Peyer's patch (tissue), 4 donors: ENCODE data around the gene CDCP2. TPM values are rescaled to one million over a fixed set of nuclear protein-coding genes. Genes with fewer than 3 reads are reported as not detected.

ENCODE experiments used
- DNase-seq, 3 donors: peaks; one replicate each; pipeline ENCODE4 v3.0.0-alpha.2; 2017 to 2019
- H3K27ac ChIP-seq, 4 donors: fragments of 200-600 bp; sonication (generic); one replicate each; pipeline ENCODE4 v1.5.1; 2016 to 2019
- H3K27me3 ChIP-seq, 2 donors: fragments of 200-600 bp; sonication (generic); one replicate each; pipeline ENCODE4 v1.5.1; 2019
- H3K36me3 ChIP-seq, 3 donors: fragments of 200-600 bp; sonication (generic); one replicate each; pipeline ENCODE4 v1.5.1; 2016 to 2019
- H3K4me1 ChIP-seq, 4 donors: fragments of 200-600 bp; sonication (generic); one replicate each; pipeline ENCODE4 v1.5.1; 2016 to 2019
- H3K4me3 ChIP-seq, 4 donors: fragments of 200-600 bp; sonication (generic); 1 replicate in 3 of 4; 2 replicates in 1 of 4; pipeline ENCODE4 v1.5.1; 2016 to 2019; ENCODE audit warnings: mild to moderate bottlenecking in 1 of 4
- H3K9me3 ChIP-seq, 4 donors: fragments of 200-600 bp; sonication (generic); one replicate each; pipeline ENCODE4 v1.5.1; 2016 to 2019; ENCODE audit warnings: mild to moderate bottlenecking in 1 of 4
- POLR2A ChIP-seq, 2 donors: fragments of 450-650 bp; IDR thresholded peaks; one replicate each; pipeline ENCODE4 v1.5.1; 2017; ENCODE audit warnings: antibody characterized with exemption in 2 of 2, mild to moderate bottlenecking in 2 of 2, moderate library complexity in 2 of 2
- total RNA-seq, 4 donors: library from RNA; depleted of rRNA; stranded (reverse); fragments of >200 nt; gene quantifications; one replicate each; pipeline ENCODE4 v1.1.0, GENCODE V29; 2016
- TF ChIP-seq, protein P1 (sequence below), 6 experiments: fragments of 450-650 bp in 4 of 6; fragments of 200-600 bp in 2 of 6; sonication (generic) in 1 of 6; IDR thresholded peaks; one replicate each; pipeline ENCODE4 v1.5.1; 2017 to 2019; ENCODE audit warnings: antibody characterized with exemption in 6 of 6, mild to moderate bottlenecking in 3 of 6, moderate library complexity in 1 of 6

Gene CDCP2
- total RNA-seq, 4 donors from 2014 or later = not detected

DNA sequence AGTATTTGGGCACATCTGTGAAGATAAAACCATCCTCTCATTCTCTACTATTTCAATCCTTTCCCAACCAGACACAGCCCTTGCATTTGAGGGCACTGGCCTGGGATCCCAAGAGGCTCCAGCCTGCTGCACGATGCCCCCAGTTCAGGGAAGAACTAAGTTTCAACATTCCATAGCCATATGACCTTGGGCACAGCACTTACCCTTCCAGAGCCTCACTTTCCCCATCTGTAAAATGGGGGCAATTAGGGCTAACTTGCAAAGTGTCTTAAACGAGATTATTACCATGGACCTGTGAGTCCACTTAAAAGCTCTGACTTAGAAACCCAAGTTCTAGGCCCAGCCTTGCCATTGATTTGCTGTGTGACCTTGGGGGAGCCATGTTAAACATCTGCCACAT, 22.9 kb downstream of the CDCP2 start:
- H3K27me3 ChIP-seq = no peaks in the 10 kb centered on the region
- H3K27ac ChIP-seq = no peak overlapping the region
- no peak overlapping the region for H3K4me3 ChIP-seq
- no peaks in the 10 kb centered on the region for H3K36me3 ChIP-seq
- H3K4me1 ChIP-seq = no peaks in the 10 kb centered on the region
- TF ChIP-seq, protein P1, sequence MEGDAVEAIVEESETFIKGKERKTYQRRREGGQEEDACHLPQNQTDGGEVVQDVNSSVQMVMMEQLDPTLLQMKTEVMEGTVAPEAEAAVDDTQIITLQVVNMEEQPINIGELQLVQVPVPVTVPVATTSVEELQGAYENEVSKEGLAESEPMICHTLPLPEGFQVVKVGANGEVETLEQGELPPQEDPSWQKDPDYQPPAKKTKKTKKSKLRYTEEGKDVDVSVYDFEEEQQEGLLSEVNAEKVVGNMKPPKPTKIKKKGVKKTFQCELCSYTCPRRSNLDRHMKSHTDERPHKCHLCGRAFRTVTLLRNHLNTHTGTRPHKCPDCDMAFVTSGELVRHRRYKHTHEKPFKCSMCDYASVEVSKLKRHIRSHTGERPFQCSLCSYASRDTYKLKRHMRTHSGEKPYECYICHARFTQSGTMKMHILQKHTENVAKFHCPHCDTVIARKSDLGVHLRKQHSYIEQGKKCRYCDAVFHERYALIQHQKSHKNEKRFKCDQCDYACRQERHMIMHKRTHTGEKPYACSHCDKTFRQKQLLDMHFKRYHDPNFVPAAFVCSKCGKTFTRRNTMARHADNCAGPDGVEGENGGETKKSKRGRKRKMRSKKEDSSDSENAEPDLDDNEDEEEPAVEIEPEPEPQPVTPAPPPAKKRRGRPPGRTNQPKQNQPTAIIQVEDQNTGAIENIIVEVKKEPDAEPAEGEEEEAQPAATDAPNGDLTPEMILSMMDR (IDR thresholded peaks at IDR 0.05) = no peak
- TF ChIP-seq POLR2A (IDR thresholded peaks at IDR 0.05) = no peak
- no peak for DNase-seq
- no peaks in the 10 kb centered on the region for H3K9me3 ChIP-seq

DNA sequence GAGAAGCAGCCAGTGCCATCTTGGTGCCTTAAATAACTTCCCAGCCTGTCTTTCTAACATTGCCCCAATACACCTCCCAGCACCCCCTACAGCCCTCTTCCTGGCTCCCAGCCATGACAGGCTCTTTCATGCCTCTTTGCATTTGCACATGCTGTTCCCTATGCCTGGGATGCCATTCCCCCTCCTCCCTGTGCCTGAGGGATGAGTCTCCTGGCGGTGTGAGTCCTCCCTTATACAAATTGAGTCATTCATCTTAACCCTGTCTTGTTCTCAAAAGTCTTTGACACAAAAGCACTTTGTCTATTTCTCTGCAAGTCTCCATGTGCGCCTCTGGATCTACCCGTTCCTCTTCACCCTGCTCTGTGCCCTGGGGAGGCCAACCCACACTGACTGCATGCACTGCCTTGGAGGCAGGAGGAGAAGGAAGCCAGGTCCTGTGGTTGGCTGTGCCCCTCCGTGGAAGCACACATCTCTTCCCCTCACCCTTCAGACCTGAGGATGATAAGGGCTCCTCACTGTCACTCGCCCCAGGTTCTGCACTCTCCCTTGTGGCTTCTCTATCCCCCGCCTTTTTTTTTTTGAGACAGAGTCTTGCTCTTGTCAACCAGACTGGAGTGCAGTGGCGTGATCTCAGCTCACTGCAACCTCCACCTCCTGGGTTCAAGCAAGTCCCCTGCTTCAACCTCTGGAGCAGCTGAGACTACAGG, 25.1 kb downstream of the CDCP2 start:
- Histone ChIP-seq H3K27ac (no peak overlapping the region), H3K9me3 (no peaks in the 10 kb centered on the region), H3K4me1 (no peaks in the 10 kb centered on the region), H3K4me3 (no peak overlapping the region), H3K36me3 (no peaks in the 10 kb centered on the region), H3K27me3 (no peaks in the 10 kb centered on the region)
- no peak for DNase-seq
- TF ChIP-seq, protein P1 (IDR thresholded peaks at IDR 0.05) = no peak
- no peak for TF ChIP-seq POLR2A (IDR thresholded peaks at IDR 0.05)

DNA sequence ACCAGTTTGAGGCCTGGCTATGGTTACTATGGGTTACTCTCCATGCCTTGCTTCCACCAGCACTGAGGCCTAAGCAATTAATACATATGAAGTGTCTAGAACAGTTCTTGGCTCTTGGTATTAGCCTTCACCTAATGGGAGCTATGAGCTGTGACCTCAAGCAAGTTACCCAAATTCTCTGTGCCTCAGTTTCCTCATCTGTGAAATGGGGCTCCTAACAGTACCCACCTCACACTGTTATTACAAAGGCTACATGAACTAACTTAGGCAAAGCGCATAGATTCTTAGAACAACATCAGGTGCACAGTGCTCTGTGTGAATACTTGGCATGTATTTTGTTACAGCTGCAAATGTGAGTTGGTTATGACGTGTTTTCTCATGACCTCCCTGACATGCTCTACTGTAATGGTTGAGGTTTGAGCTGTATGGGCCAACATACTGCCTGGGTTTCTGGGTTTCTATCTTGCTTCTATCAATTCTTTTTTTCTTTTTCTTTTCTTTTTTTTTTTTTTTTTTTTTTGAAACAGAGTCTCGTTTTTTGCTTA, 26.5 kb downstream of the CDCP2 start:
- no peak for DNase-seq
- Histone ChIP-seq H3K27me3 (no peaks in the 10 kb centered on the region), H3K9me3 (no peaks in the 10 kb centered on the region), H3K4me3 (no peak overlapping the region), H3K4me1 (peaks cover 0 to 10% (median 0%) of the 10 kb centered on the region in 4 donors), H3K27ac (no peak overlapping the region), H3K36me3 (no peaks in the 10 kb centered on the region)
- TF ChIP-seq POLR2A (IDR thresholded peaks at IDR 0.05) = no peak
- TF ChIP-seq, protein P1 (IDR thresholded peaks at IDR 0.05) = no peak

DNA sequence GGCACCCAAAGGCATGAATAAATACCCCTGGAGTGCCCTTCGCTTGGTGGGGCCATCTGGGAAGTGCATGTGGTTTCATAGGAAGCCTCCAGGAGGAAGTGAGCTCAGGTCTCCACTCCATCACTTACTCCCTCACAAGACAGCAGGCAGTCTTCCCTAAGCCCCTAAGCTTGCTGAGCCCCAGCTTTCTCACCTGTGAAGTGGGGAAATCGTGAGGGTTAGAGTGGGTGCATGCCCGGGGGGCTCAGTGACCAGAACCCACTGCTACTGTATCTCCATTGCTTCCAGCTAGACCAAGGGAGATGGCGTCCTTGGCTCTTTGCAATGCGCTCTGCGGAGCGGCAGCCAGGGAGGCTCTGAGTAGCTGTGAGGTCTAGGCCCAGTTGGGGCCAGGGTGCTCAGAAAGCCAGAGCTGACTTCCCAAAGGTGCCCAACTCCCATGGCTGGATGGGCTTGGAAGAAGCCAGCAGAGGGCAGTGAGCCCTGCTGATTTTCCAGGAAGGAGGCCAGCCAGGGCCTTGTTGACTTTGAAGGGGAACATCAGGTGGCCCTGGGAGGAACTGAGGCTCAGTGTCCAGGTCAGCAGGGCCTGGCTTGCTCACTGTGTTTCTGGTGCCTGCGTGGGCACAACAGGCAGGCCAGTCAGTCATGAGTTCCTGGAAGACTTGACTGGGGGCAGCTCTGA, 27.3 kb downstream of the CDCP2 start:
- H3K9me3 ChIP-seq = no peaks in the 10 kb centered on the region
- H3K4me3 ChIP-seq = no peak overlapping the region
- no peaks in the 10 kb centered on the region for H3K27me3 ChIP-seq
- TF ChIP-seq, protein P1 (IDR thresholded peaks at IDR 0.05) = peak in 3 of 6 experiments; percentile 16 to 26 (median 26)
- no peak for TF ChIP-seq POLR2A (IDR thresholded peaks at IDR 0.05)
- H3K36me3 ChIP-seq = no peaks in the 10 kb centered on the region
- no peak overlapping the region for H3K27ac ChIP-seq
- no peak for DNase-seq
- peaks cover 0 to 18% (median 0%) of the 10 kb centered on the region in 4 donors for H3K4me1 ChIP-seq

DNA sequence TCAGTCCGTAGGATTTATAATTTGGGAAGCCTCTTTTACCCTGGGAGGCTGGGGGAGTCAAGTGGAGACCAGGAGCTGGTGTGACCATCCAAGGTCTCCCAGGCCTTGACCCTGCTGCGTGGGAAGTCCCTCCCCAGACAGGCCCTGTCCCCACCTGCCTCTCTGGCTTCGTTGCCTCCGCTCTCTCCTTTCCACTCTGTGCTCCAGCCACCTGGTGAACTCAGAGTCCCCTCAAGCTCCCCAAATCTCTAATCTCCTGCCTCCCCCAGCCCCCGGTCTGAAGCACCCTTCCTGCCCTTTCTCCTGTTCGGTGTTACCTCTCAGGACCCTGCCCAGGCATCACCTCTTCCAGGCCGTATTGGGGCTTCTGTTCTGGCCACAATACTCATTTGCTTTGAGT, 27.9 kb downstream of the CDCP2 start:
- no peak overlapping the region for H3K4me3 ChIP-seq
- no peaks in the 10 kb centered on the region for H3K9me3 ChIP-seq
- TF ChIP-seq POLR2A (IDR thresholded peaks at IDR 0.05) = no peak
- TF ChIP-seq, protein P1 (IDR thresholded peaks at IDR 0.05) = no peak
- peaks cover 0 to 18% (median 0%) of the 10 kb centered on the region in 4 donors for H3K4me1 ChIP-seq
- no peaks in the 10 kb centered on the region for H3K36me3 ChIP-seq
- H3K27me3 ChIP-seq = no peaks in the 10 kb centered on the region
- H3K27ac ChIP-seq = no peak overlapping the region
- DNase-seq = no peak
